ENCODE data around the gene VWA3B.

Gene VWA3B

DNA sequence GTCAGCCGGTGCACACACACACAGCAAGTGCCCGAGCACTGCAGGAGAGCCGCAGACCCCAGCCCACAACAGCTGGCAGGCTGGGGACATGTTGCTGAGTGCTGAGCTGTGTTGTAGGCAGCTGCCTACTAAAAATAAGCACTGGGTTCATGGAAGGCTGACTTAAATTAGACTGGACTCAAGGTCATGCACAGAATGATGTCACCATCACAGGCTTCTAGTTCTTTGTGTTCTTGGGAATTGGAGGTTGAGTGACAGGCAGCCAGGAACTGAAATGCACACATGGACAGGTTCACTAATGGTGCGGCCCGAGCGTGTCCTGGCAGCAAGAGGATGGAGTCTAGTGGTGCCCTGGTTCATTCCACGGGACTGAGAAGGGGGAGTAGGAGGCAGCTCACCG, 71.3 kb downstream of the VWA3B start:
- TF ChIP-seq, protein P1, sequence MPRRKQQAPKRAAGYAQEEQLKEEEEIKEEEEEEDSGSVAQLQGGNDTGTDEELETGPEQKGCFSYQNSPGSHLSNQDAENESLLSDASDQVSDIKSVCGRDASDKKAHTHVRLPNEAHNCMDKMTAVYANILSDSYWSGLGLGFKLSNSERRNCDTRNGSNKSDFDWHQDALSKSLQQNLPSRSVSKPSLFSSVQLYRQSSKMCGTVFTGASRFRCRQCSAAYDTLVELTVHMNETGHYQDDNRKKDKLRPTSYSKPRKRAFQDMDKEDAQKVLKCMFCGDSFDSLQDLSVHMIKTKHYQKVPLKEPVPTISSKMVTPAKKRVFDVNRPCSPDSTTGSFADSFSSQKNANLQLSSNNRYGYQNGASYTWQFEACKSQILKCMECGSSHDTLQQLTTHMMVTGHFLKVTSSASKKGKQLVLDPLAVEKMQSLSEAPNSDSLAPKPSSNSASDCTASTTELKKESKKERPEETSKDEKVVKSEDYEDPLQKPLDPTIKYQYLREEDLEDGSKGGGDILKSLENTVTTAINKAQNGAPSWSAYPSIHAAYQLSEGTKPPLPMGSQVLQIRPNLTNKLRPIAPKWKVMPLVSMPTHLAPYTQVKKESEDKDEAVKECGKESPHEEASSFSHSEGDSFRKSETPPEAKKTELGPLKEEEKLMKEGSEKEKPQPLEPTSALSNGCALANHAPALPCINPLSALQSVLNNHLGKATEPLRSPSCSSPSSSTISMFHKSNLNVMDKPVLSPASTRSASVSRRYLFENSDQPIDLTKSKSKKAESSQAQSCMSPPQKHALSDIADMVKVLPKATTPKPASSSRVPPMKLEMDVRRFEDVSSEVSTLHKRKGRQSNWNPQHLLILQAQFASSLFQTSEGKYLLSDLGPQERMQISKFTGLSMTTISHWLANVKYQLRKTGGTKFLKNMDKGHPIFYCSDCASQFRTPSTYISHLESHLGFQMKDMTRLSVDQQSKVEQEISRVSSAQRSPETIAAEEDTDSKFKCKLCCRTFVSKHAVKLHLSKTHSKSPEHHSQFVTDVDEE (CRISPR knock-in tag; IDR thresholded peaks at IDR 0.05) = no peak
- no peak for TF ChIP-seq ARNTL (CRISPR knock-in tag; IDR thresholded peaks at IDR 0.05; ENCODE audit: borderline replicate concordance, low read depth)
- TF ChIP-seq, protein P2, sequence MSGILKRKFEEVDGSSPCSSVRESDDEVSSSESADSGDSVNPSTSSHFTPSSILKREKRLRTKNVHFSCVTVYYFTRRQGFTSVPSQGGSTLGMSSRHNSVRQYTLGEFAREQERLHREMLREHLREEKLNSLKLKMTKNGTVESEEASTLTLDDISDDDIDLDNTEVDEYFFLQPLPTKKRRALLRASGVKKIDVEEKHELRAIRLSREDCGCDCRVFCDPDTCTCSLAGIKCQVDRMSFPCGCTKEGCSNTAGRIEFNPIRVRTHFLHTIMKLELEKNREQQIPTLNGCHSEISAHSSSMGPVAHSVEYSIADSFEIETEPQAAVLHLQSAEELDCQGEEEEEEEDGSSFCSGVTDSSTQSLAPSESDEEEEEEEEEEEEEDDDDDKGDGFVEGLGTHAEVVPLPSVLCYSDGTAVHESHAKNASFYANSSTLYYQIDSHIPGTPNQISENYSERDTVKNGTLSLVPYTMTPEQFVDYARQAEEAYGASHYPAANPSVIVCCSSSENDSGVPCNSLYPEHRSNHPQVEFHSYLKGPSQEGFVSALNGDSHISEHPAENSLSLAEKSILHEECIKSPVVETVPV (CRISPR knock-in tag; IDR thresholded peaks at IDR 0.05) = no peak
- TF ChIP-seq ZFP3 (CRISPR knock-in tag; IDR thresholded peaks at IDR 0.05) = no peak
- TF ChIP-seq ZNF8 (CRISPR knock-in tag; IDR thresholded peaks at IDR 0.05) = no peak
- TF ChIP-seq, protein P3, sequence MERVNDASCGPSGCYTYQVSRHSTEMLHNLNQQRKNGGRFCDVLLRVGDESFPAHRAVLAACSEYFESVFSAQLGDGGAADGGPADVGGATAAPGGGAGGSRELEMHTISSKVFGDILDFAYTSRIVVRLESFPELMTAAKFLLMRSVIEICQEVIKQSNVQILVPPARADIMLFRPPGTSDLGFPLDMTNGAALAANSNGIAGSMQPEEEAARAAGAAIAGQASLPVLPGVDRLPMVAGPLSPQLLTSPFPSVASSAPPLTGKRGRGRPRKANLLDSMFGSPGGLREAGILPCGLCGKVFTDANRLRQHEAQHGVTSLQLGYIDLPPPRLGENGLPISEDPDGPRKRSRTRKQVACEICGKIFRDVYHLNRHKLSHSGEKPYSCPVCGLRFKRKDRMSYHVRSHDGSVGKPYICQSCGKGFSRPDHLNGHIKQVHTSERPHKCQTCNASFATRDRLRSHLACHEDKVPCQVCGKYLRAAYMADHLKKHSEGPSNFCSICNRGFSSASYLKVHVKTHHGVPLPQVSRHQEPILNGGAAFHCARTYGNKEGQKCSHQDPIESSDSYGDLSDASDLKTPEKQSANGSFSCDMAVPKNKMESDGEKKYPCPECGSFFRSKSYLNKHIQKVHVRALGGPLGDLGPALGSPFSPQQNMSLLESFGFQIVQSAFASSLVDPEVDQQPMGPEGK (CRISPR knock-in tag; IDR thresholded peaks at IDR 0.05; ENCODE audit: borderline replicate concordance) = no peak
- TF ChIP-seq ZNF70 (CRISPR knock-in tag; IDR thresholded peaks at IDR 0.05) = no peak
- no peak for TF ChIP-seq TOX (CRISPR knock-in tag; IDR thresholded peaks at IDR 0.05; ENCODE audit: borderline replicate concordance)
- no peak for TF ChIP-seq OSR1 (CRISPR knock-in tag; IDR thresholded peaks at IDR 0.05)
- no peak for TF ChIP-seq ISL1 (CRISPR knock-in tag; IDR thresholded peaks at IDR 0.05)
- no peak for TF ChIP-seq PPARA (CRISPR knock-in tag; IDR thresholded peaks at IDR 0.05; ENCODE audit: borderline replicate concordance)
- no peak for TF ChIP-seq ZFP30 (CRISPR knock-in tag; IDR thresholded peaks at IDR 0.05)
- no peak for TF ChIP-seq TCF4 (CRISPR knock-in tag; IDR thresholded peaks at IDR 0.05; ENCODE audit: borderline replicate concordance)
- ATAC-seq = no peak

DNA sequence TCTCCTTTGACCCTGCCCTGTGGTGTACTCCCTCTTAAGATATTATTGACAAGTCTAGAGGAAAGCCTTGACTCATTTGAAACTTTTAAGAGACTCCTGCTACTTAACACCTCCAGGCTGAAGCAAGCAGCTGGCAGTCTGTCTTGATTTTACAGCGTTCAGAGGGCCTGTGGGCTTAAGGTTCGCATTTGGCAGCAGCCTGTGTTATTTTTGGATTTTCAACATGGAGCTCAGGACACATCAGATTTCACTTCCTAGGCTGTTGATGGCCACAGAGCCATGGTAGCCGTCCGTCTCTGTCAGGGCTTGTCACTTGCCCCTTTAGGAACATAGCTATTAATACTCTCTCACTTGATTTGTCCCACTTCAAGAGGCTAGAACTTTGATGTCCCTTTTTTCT, 73.6 kb downstream of the VWA3B start:
- no peak for ATAC-seq
- TF ChIP-seq TOX (CRISPR knock-in tag; IDR thresholded peaks at IDR 0.05; ENCODE audit: borderline replicate concordance) (no peak), ZC3H10 (CRISPR knock-in tag; IDR thresholded peaks at IDR 0.05) (no peak), ARNTL (CRISPR knock-in tag; IDR thresholded peaks at IDR 0.05; ENCODE audit: borderline replicate concordance, low read depth) (no peak), ZNF8 (CRISPR knock-in tag; IDR thresholded peaks at IDR 0.05) (no peak), TCF4 (CRISPR knock-in tag; IDR thresholded peaks at IDR 0.05; ENCODE audit: borderline replicate concordance) (no peak), SNAI2 (CRISPR knock-in tag; IDR thresholded peaks at IDR 0.05) (no peak), OSR1 (CRISPR knock-in tag; IDR thresholded peaks at IDR 0.05) (no peak), ISL1 (CRISPR knock-in tag; IDR thresholded peaks at IDR 0.05) (no peak), ESRRG (CRISPR knock-in tag; IDR thresholded peaks at IDR 0.05) (no peak), ZFP30 (CRISPR knock-in tag; IDR thresholded peaks at IDR 0.05) (no peak), GLIS3 (CRISPR knock-in tag; IDR thresholded peaks at IDR 0.05) (no peak), ZNF565 (CRISPR knock-in tag; conservative IDR thresholded peaks at IDR 0.05; ENCODE audit: low read depth) (no peak), ZFP3 (CRISPR knock-in tag; IDR thresholded peaks at IDR 0.05) (no peak)
- TF ChIP-seq, protein P3 (CRISPR knock-in tag; IDR thresholded peaks at IDR 0.05; ENCODE audit: borderline replicate concordance) = no peak
- TF ChIP-seq, protein P4, sequence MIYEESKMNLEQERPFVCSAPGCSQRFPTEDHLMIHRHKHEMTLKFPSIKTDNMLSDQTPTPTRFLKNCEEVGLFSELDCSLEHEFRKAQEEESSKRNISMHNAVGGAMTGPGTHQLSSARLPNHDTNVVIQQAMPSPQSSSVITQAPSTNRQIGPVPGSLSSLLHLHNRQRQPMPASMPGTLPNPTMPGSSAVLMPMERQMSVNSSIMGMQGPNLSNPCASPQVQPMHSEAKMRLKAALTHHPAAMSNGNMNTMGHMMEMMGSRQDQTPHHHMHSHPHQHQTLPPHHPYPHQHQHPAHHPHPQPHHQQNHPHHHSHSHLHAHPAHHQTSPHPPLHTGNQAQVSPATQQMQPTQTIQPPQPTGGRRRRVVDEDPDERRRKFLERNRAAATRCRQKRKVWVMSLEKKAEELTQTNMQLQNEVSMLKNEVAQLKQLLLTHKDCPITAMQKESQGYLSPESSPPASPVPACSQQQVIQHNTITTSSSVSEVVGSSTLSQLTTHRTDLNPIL (CRISPR knock-in tag; IDR thresholded peaks at IDR 0.05; ENCODE audit: low read depth) = no peak
- TF ChIP-seq, protein P1 (CRISPR knock-in tag; IDR thresholded peaks at IDR 0.05) = no peak
- TF ChIP-seq, protein P2 (CRISPR knock-in tag; IDR thresholded peaks at IDR 0.05) = no peak
- TF ChIP-seq, protein P5, sequence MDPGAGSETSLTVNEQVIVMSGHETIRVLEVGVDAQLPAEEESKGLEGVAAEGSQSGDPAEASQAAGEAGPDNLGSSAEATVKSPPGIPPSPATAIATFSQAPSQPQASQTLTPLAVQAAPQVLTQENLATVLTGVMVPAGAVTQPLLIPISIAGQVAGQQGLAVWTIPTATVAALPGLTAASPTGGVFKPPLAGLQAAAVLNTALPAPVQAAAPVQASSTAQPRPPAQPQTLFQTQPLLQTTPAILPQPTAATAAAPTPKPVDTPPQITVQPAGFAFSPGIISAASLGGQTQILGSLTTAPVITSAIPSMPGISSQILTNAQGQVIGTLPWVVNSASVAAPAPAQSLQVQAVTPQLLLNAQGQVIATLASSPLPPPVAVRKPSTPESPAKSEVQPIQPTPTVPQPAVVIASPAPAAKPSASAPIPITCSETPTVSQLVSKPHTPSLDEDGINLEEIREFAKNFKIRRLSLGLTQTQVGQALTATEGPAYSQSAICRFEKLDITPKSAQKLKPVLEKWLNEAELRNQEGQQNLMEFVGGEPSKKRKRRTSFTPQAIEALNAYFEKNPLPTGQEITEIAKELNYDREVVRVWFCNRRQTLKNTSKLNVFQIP (CRISPR knock-in tag; IDR thresholded peaks at IDR 0.05; ENCODE audit: borderline replicate concordance, low read depth) = no peak

Data from SK-N-SH treated with all-trans-retinoic acid at 6 μM for 48 hours (cell line).